Calu3 (cell line): ENCODE results near the gene PGA4. TPM values are rescaled to one million over a fixed set of nuclear protein-coding genes. Genes with fewer than 3 reads are reported as not detected.
"Not testable (repeated sequence)": the region's sequence is repeated elsewhere in the genome, so short reads cannot be mapped to it uniquely, and the experiment has no call there.

ENCODE experiments used
- BruUV-seq: library from RNA; stranded (reverse); fragments of 400-500 nt; replicated peaks from 2 replicates; lab custom pipeline; 2021; lab: Mats Ljungman, UMichigan
- CTCF ChIA-PET: fragments of 300-600 bp; sonication (Branson Sonifier 250); formaldehyde crosslinking; loops from one replicate; lab custom pipeline; 2022; ENCODE audit warnings: antibody characterized with exemption; lab: Charles Lee
- DNase-seq: peaks from one replicate; pipeline ENCODE4 v3.0.0; 2022
- H3K27ac Mint-ChIP-seq: one replicate; pipeline ENCODE4 v1.8.0; 2022; ENCODE audit warnings: mixed read lengths; ENCODE audit not compliant: unreplicated experiment
- H3K27me3 Mint-ChIP-seq: one replicate; pipeline ENCODE4 v1.8.0; 2022; ENCODE audit warnings: mixed read lengths; ENCODE audit not compliant: unreplicated experiment
- H3K36me3 Mint-ChIP-seq: one replicate; pipeline ENCODE4 v1.8.0; 2022; ENCODE audit warnings: mild to moderate bottlenecking, moderate library complexity, mixed read lengths; ENCODE audit not compliant: insufficient read depth, unreplicated experiment
- H3K4me1 Mint-ChIP-seq: one replicate; pipeline ENCODE4 v1.8.0; 2022; ENCODE audit warnings: mild to moderate bottlenecking, low read depth, mixed read lengths; ENCODE audit not compliant: unreplicated experiment
- H3K4me3 Mint-ChIP-seq: one replicate; pipeline ENCODE4 v1.8.0; 2022; ENCODE audit warnings: mild to moderate bottlenecking, low read depth, moderate library complexity, mixed read lengths; ENCODE audit not compliant: unreplicated experiment
- H3K9me3 Mint-ChIP-seq: one replicate; pipeline ENCODE4 v1.8.0; 2022; ENCODE audit warnings: low read depth, mixed read lengths; ENCODE audit not compliant: unreplicated experiment
- intact Hi-C: fragments of 100-400 bp; cut with micrococcal nuclease; formaldehyde crosslinking; loops from one replicate; pipeline ENCODE4 v1.10.0; 2022; ENCODE audit not compliant: unreplicated experiment
- total RNA-seq: library from RNA; stranded (reverse); gene quantifications from 2 replicates; pipeline ENCODE4 v1.2.3, GENCODE V29; 2022

Gene PGA4
- total RNA-seq, 1 experiment from 2014 or later = not detected

DNA sequence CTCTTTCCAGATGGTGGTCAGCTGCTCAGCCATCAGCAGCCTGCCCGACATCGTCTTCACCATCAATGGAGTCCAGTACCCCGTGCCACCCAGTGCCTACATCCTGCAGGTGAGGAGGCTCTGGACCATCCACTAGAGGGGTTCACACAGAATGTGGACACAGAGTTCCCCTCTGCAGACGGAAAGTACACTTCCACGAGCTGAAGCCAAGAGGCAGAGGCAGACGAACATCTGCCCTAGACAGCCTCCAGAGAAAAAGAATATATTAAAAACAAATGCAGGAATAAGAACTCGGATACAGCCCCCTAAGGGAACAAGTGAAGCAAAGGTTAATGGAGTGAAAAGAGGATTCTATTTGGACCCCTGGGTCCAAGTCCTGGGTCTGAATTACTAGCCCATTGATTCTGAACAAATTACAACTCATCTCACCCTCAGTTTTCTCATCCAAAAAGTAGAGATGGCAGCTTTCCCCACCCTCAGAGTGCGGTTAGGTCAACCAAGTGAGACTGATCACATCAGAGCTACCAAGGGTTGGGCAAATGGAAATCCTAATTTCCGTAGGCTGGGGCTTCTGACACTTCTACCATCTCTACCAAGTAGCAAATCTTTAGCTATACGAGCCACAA lies 10.7 kb upstream of the PGA4 start:
- H3K27me3 Mint-ChIP-seq, H3K36me3 Mint-ChIP-seq, intact Hi-C loops, H3K4me1 Mint-ChIP-seq, DNase-seq, BruUV-seq, CTCF ChIA-PET, H3K27ac Mint-ChIP-seq, H3K9me3 Mint-ChIP-seq, H3K4me3 Mint-ChIP-seq: not testable (repeated sequence)

DNA sequence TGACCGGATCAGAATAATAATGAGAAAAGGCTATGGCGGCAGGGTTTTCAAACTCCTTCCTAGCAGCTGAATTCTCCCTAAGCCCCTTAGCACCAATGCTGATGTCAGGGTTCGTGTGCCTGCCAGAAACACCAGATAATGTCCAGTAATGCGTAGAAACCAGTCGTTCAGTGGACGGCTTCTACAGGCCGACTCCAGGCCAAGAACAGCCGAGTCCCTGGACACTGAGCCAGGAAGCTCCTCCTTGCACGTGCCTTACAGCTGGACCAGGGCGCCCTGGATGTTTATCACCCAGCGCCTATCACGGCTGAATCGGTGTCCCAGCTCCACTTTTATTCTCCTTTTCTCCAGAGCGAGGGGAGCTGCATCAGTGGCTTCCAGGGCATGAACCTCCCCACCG lies 9.9 kb upstream of the PGA4 start:
- CTCF ChIA-PET, H3K4me3 Mint-ChIP-seq, BruUV-seq, H3K4me1 Mint-ChIP-seq, H3K36me3 Mint-ChIP-seq, H3K9me3 Mint-ChIP-seq, H3K27me3 Mint-ChIP-seq, H3K27ac Mint-ChIP-seq, DNase-seq, intact Hi-C loops: not testable (repeated sequence)

DNA sequence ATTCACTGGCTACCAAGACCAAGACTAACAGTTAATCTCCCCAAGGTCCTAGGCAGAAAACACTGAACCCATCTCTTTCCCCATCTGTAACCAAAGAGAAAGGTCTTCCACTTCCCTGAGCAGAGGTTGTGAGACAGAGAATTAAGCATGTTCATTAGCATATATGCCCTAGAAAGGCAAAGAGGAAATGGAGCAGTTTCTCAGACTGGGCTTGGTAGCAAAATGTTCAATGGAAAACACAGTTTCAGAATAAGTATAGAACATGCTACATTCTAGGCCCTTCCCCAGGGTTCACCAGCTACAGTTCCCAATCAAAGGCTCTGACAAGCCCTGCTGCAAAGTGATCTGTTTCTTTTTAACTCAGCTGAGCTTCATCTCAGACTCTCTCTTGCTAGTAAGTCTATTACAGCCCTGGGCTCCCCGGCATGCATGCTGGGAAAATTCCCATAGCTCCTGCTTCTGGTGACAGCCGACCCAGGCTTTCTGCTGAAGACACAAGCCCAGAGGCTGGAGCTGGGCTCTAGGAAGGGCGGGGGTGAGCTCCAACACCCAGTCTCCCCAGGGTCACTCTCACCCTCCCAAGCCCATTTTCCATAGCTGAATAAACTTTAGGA lies 8.3 kb upstream of the PGA4 start:
- H3K4me3 Mint-ChIP-seq, H3K27me3 Mint-ChIP-seq, H3K4me1 Mint-ChIP-seq, H3K27ac Mint-ChIP-seq, H3K36me3 Mint-ChIP-seq, BruUV-seq, CTCF ChIA-PET, intact Hi-C loops, H3K9me3 Mint-ChIP-seq, DNase-seq: not testable (repeated sequence)

DNA sequence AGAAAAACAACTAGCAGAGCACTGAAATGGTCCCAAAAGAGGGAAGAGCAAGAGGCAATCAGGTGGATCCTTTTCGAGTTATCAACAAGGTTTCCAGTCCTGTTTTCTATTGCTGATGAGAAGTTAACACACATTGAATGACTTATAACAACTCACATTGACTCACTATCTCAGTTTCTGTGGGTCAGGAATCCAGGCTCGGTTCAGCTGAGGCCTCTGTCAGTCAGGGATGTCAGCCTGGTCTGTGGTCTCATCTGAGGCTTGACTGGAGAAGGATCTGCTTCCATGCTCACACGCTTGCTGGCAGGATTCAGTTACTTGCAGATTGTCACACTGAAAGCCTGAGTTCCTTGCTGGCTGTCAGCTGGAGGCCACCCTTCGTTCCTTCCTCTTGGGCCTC lies 3.8 kb upstream of the PGA4 start:
- BruUV-seq, CTCF ChIA-PET, H3K36me3 Mint-ChIP-seq, H3K4me1 Mint-ChIP-seq, H3K9me3 Mint-ChIP-seq, H3K27ac Mint-ChIP-seq, intact Hi-C loops, DNase-seq, H3K4me3 Mint-ChIP-seq: not testable (repeated sequence)
- peaks cover 12% of the 10 kb centered on the region for H3K27me3 Mint-ChIP-seq

DNA sequence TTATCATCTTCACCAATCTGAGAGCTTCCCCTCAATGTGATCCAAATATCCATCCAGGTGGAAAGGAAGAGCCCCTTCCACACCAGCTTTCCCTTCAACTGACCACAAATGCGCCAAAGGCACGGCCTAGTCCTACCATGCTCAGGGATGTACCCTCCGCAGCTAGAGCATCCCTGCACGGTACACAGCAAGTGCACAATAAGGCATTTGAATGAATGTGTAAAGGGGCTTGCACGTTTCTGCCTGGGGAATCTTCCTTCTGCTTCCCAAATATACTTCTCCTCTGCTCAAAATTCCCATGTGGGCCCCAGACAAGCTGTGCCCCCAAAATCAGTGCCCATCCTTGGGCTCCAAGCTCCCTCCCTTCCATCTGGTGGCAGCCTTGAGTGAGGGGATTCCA lies 3.1 kb upstream of the PGA4 start:
- CTCF ChIA-PET, H3K9me3 Mint-ChIP-seq, H3K4me3 Mint-ChIP-seq, H3K36me3 Mint-ChIP-seq, DNase-seq, H3K27ac Mint-ChIP-seq, intact Hi-C loops, H3K4me1 Mint-ChIP-seq, BruUV-seq: not testable (repeated sequence)
- peaks cover 12% of the 10 kb centered on the region for H3K27me3 Mint-ChIP-seq

DNA sequence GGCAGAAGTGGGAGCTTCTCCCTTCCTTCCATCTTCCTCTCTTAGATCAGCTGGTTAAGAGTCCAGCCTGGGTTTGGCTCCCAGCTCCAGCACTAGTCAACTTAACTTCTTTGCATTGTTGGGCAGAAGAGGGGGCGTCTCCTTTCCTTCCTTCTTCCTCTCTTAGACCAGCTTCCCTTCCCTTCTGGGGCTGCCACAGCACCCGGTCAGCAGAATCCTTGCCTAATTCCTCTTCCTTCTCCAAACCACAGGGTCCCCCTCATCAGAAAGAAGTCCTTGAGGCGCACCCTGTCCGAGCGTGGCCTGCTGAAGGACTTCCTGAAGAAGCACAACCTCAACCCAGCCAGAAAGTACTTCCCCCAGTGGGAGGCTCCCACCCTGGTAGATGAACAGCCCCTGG lies 545 bp downstream of the PGA4 start:
- H3K4me1 Mint-ChIP-seq = not testable (repeated sequence)

DNA sequence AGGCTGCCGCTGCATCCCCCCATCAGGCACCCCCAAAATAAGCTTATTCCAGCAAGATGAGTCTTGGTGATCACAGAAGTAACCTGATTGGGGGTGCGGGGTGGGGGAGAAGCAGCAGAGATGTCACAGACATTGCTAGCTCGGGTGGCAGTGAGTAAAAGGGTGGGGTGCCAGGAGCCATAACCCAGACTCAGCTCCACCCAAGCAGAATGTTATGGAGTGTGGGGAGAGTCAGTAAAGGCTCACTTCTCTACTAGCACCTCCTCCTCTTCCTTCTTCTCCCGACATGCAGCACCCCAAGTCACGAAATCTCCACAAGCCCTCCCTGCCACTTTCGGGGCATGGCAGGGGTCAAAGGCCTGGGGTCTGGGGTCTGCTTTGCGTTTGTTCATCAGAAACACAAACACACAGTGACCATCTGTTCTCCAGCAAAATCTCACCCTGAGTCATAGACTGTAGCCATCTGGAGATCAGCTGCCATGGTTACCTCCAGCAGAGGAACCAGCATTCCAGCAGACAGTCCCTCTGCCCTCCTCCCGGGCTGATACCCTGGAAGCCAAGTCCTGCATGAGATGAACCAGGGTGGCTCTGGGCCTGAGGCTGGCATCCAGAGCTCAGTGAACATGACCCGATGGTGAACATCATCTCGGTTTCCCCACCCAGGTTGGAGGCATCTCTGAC lies 4.5 kb downstream of the PGA4 start:
- intact Hi-C loops, H3K9me3 Mint-ChIP-seq, BruUV-seq: not testable (repeated sequence)

More for the DNA sequence above, 545 bp downstream of the PGA4 start:
- BruUV-seq, H3K4me3 Mint-ChIP-seq, H3K27ac Mint-ChIP-seq, CTCF ChIA-PET, DNase-seq, H3K9me3 Mint-ChIP-seq, H3K36me3 Mint-ChIP-seq, intact Hi-C loops: not testable (repeated sequence)
- peaks cover 12% of the 10 kb centered on the region for H3K27me3 Mint-ChIP-seq

DNA sequence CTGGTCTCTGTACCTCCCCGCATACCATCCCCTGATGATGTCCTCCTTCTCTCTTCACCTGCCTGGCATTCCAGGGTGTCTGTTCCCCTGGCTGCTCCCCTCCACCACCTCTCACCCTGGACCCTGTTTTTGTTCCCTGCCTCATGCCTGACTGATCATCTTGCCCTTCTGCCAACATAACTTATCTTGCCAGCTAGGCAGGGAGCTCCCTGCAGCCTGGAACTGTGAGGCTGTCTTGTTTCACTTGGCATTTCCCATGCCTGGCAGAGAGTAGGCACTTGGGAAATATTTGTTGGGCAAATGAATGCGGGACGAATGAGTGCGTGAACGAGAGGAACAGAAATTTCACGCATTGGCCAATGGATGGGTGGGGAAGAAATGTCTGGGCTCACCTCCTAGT lies 7.3 kb downstream of the PGA4 start:
- DNase-seq, H3K9me3 Mint-ChIP-seq, intact Hi-C loops, H3K36me3 Mint-ChIP-seq, H3K4me1 Mint-ChIP-seq, BruUV-seq, H3K27ac Mint-ChIP-seq, H3K4me3 Mint-ChIP-seq, CTCF ChIA-PET, H3K27me3 Mint-ChIP-seq: not testable (repeated sequence)

More for the DNA sequence above, 4.5 kb downstream of the PGA4 start:
- H3K27me3 Mint-ChIP-seq, H3K27ac Mint-ChIP-seq, H3K4me3 Mint-ChIP-seq, DNase-seq, H3K36me3 Mint-ChIP-seq, CTCF ChIA-PET, H3K4me1 Mint-ChIP-seq: not testable (repeated sequence)

DNA sequence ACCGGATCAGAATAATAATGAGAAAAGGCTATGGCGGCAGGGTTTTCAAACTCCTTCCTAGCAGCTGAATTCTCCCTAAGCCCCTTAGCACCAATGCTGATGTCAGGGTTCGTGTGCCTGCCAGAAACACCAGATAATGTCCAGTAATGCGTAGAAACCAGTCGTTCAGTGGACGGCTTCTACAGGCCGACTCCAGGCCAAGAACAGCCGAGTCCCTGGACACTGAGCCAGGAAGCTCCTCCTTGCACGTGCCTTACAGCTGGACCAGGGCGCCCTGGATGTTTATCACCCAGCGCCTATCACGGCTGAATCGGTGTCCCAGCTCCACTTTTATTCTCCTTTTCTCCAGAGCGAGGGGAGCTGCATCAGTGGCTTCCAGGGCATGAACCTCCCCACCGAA lies 8.9 kb downstream of the PGA4 start:
- H3K27ac Mint-ChIP-seq, H3K9me3 Mint-ChIP-seq, DNase-seq, CTCF ChIA-PET, H3K27me3 Mint-ChIP-seq, intact Hi-C loops, H3K4me1 Mint-ChIP-seq, H3K4me3 Mint-ChIP-seq, H3K36me3 Mint-ChIP-seq, BruUV-seq: not testable (repeated sequence)

DNA sequence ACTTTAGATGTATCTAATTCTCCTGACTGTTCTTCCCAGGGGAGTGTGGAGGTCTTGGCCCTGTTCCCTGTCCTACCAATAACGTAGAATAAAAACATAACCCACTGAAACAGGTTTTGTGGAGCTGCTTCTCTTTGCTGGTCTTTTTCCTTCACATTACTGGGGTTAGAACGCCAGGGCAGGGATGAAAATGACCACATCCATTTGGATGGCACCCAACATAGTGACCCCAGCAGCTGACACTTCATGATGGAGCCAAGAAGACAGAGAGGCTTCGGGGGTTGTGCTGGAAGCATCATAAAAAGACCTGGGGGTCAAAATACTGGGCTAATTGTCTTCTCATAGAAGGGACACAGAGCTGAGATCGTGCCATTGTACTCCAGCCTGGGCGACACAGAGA lies 9.4 kb downstream of the PGA4 start:
- DNase-seq, H3K27me3 Mint-ChIP-seq, H3K36me3 Mint-ChIP-seq, CTCF ChIA-PET, H3K4me3 Mint-ChIP-seq, intact Hi-C loops, BruUV-seq, H3K4me1 Mint-ChIP-seq, H3K27ac Mint-ChIP-seq, H3K9me3 Mint-ChIP-seq: not testable (repeated sequence)
